NCI-H524 treated with DMSO at 0.1 percent for 48 hours (cell line): ENCODE measurements around the gene ANGPT4.

ENCODE experiments used
- DNase-seq: peaks from one replicate; lab custom pipeline; 2025; lab: John Stamatoyannopoulos, UW

The ANGPT4 gene

DNA sequence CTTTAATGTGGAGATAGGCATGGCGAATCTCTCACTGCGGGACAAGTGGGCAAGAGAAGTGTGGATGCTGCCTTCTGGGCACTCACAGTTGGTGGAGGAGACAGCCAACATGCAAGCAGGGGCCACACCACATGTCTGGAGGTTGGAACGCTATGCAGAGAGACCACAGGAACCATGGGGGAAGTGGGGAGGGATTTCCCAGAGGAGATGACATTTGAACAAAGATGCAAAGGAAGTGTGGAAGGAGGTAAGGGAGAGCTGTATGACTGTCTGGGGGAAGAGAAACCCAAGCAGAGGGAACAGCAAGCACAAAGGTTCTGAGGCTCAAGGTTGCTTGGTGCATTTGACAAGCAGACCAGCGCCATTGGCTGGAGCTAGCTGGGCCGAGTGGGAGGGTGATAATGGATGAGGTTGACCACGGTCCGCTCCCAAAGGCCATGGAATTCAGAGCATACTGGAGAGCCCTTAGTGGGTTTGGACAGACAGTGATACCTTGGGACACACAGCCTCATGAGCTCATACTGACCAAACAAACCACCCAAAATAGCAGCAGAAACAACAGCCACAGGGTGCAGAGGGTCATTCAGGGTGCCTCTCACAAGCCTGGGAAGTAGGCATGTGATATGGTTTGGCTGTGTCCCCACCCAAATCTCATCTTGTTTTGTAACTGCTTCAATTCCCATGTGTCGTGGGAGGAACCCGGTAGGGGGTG lies 90.3 kb downstream of the ANGPT4 start:
- no peak for DNase-seq

DNA sequence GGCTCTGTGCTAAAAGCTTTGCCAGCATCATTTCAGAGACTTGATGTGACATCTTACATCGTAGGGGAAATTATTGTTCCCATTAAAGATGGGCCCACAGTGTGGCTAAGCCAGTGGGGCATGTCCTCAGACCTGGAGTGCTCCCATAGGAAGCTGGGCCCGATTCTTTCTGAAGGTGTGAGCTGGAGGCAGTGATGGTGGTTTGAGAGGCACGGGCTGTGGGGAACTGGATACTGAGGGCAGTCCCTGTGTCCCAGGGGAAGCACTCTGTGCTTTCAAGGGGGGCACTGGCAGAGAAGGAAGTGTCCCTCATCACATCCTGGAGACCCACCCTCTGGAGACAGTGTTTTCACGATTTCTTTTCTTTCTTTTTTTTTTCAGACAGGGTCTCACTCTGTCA lies 91.2 kb downstream of the ANGPT4 start:
- no peak for DNase-seq

DNA sequence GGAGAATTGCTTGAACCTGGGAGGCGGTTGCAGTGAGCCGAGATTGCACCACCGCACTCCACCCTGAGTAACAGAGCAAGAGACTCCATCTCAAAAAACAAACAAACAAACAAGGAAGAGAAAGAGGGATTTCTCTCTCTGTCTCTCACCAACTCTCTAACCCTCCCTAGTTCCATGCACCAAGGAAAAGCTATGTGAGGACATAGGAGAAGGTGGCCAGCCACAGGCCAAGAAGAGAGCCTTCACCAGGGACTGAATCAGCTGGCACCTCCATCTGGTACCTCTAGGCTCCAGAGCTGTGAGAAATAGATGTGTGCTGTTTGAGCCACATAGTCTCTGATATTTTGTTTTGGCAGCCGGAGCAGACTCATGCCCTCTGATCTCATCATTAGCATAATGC lies 91.6 kb downstream of the ANGPT4 start:
- DNase-seq = no peak

DNA sequence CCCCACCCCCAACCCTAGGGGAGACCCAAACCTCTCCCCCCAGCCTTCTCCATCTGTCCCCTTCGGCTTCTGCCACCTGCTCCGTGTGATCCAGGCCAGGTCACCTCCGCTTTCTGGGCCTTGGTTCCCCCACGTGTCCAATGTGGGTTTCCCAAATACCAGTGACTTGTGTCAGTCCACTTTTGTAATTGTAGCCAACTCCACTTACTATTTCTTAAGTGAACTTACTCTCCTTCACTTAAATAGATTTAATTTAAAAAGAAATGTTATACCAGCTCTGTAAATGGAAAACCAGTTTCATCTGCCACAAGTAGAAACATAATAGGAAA lies 92.6 kb downstream of the ANGPT4 start:
- no peak for DNase-seq

DNA sequence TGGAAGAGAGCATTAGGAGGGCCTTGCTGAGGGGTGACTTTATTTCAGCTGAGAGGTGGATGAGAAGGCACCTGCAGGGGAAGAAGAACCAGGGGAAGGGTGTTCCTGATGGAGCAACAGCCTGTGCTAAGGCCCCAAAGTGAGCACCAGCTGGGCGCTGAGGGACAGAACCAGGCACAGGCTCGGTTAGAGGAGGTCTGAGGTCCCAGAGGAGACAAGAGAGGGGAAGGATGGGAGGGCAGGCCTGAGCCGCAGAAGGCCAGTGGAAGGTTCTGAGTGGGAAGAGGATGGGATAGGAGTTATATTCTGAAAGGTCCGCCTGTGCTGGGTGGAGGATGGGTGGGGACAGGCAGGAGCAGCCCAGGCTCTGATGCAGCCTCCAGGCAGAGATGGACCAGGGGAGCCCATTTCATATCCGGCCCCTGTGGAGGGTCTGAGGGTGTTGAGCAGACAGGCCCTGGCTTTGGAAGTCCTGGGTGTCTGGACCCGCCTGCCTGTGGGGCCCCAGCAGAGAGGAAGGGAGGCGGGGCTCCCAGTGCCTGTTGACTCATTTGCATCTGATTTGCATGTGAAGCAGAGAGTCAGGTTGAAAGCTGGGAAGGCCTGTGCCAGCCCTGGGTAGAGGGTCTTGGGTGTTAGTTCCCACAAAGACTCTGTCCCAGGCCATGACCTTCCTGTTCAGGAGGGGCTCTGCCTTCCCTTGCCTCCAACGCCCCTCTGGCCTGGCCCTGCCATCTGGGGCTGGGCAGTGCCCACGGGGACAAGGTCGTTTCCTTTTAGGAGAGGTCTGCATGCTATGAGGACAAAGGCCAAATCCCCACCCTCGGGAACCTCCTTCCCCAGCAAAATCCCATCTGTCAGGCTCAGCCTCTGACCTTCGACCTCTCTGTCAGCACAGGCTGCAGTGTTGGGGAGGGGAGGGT lies 93.2 kb downstream of the ANGPT4 start:
- no peak for DNase-seq

DNA sequence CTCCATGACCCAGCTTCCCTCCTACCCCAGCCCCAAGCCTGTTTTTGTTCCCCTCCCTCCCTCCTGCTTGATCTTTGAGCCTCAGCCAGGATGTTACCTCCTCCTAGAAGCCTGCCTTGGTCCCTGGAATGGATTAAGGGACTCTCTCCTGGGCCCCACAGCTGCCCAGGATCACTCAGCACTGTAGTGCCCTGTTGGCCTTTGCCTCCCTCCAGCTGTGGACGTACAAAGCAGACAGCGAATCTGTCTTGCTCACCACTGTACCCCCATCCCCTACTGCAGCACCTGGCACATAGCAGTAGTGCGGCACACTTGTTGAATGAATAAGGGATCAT lies 94.4 kb downstream of the ANGPT4 start:
- DNase-seq = no peak

DNA sequence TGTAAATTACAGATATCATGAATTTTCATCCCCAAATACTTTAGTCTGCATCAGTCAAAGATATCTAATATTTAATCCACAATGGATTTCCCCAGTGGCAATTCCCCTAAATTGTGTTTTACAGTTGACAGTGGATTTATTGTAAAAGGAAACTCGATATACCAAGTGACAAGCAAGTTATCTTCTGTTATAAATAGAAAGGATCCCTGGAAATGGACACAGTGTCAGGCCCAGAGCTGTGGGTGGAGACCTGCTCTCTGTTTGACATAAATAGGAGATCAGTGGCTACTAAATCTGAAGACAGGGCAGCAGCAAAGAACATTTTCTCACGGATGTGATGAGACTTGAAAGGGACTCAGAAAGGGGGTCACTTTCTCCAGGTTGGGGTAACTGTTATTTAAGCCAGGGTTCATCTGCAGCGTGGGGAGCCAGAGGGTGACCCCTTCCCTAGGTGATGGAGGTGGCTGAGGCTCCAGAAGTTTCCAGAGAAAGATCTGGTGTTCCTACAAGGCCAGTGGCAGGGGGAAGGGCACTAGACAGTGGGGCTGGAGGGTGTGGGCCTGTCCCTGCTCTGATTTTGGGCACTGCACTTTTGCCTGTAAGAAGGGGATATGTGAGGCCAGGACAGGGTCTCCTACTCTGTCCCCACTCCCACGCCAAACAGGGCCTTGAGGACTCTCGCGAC lies 94.9 kb downstream of the ANGPT4 start:
- no peak for DNase-seq

DNA sequence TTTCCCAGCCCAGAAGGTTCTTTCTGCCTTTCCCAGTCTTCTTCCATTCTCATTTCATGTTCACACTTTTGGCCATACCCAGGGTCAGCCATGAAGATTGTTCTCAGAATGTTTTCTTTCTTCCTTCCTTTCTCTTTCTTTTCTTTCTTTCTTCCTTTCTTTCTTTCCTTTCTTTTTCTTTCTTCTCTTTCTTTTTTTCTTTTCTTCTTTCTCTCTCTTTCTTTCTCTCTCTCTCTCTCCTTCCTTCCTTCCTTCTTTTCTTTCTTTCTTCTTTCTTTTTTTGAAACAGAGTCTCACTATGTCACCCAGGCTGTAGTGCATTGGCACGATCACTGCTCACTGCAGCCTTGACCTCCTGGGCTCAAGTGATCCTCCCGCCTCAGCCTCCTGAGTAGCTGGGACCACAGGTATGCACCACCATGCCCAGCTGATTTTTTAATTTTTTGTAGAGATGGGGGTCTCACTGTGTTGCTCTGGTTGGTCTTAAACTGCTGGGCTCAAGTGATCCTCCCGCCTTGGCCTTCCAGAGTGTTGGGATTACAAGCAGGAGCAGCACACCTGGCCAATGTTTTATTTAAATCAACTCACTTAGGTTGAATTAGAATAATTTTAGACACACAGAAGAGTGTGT lies 95.7 kb downstream of the ANGPT4 start:
- no peak for DNase-seq
